ENCODE data around the gene HRAS. TPM values are rescaled to one million over a fixed set of nuclear protein-coding genes. Genes with fewer than 3 reads are reported as not detected.

Gene HRAS
- total and polyA plus RNA-seq, 2 of the 8 experiments (the other 6 are each of a cell fraction or from before 2014, with no cell fraction given) = 44.3 to 54.7 TPM

- Histone ChIP-seq H2BK5ac (ENCODE audit: low read depth, low read length) (no peak overlapping the region), H3K36me3 (ENCODE audit: control insufficient read depth in 2 of 4, insufficient read depth in 4 of 4, low read length in 3 of 4) (peaks cover 0 to 5% (median 2%) of the 10 kb centered on the region in 4 experiments; a peak in 5 of 8 replicates), H2AK5ac (ENCODE audit: low read depth, low read length) (no peak overlapping the region), H3K23ac (ENCODE audit: insufficient read length) (no peak overlapping the region), H4K91ac (replicated peaks; ENCODE audit: insufficient read length, low read length) (peak overlapping the region; percentile 55), H2AFZ (ENCODE audit: low read length) (no peak overlapping the region), H3K79me1 (ENCODE audit: low read depth, low read length) (peaks cover 23% of the 10 kb centered on the region), H2BK15ac (ENCODE audit: low read length) (no peak overlapping the region), H3K27ac (ENCODE audit: low read depth, low read length) (no peak overlapping the region; the same call in 1 of the 2 replicates), H4K20me1 (replicated peaks in 1 of 2; ENCODE audit: control insufficient read depth in 1 of 2, insufficient read depth in 2 of 2, low read length in 2 of 2) (peaks cover 37 to 44% of the 10 kb centered on the region in 2 experiments), H3K9ac (replicated peaks in 1 of 4; ENCODE audit: extremely low read depth in 1 of 4, low read depth in 3 of 4, low read length in 3 of 4) (peak overlapping the region; percentile 73 to 97 (median 92)), H3K27me3 (replicated peaks in 1 of 4; ENCODE audit: control insufficient read depth in 3 of 4, extremely low read depth in 1 of 4, insufficient read depth in 3 of 4, low read length in 3 of 4) (peaks cover 8 to 17% (median 13%) of the 10 kb centered on the region in 4 experiments), H4K5ac (ENCODE audit: insufficient read length, low read depth, low read length) (peak overlapping the region; percentile 44), H3K14ac (ENCODE audit: insufficient read length) (no peak overlapping the region), H3K23me2 (ENCODE audit: low read depth, low read length) (peaks cover 15% of the 10 kb centered on the region), H2BK12ac (ENCODE audit: low read depth, low read length) (no peak overlapping the region), H3K4ac (replicated peaks; ENCODE audit: insufficient read length, low read depth, low read length) (no peak overlapping the region), H3K18ac (ENCODE audit: extremely low read depth, low read length) (no peak overlapping the region), H3K79me2 (ENCODE audit: control insufficient read depth in 1 of 2, insufficient read depth in 2 of 2, low read length in 2 of 2) (peaks cover 38 to 52% of the 10 kb centered on the region in 2 experiments), H2BK120ac (replicated peaks; ENCODE audit: low read depth, low read length) (no peak overlapping the region), H3K4me2 (ENCODE audit: insufficient read depth in 1 of 2, low read depth in 2 of 2, low read length in 2 of 2) (peak overlapping the region; percentile 91 to 99), H3K56ac (replicated peaks; ENCODE audit: insufficient read length, low read depth, low read length) (peak overlapping the region; percentile 59), H3K9me3 (ENCODE audit: insufficient read depth in 2 of 2, low read depth in 1 of 2, low read length in 1 of 2) (no peaks in the 10 kb centered on the region), H3K4me1 (replicated peaks in 1 of 4; ENCODE audit: control insufficient read depth in 3 of 4, insufficient read depth in 4 of 4, low read length in 3 of 4) (peaks cover 4 to 18% (median 11%) of the 10 kb centered on the region in 4 experiments), H4K8ac (ENCODE audit: extremely low read depth, insufficient read depth, low read length) (peak overlapping the region; percentile 62; the same call in 1 of the 2 replicates), H2BK20ac (ENCODE audit: low read length) (no peak overlapping the region), H3K4me3 (ENCODE audit: extremely low read depth in 1 of 4, insufficient read depth in 2 of 4, low read depth in 3 of 4, low read length in 4 of 4) (peak overlapping the region; percentile 87 to 99 (median 88))
- ChIA-PET POLR2A (ENCODE audit: partially characterized antibody) (interaction anchor here (0.9 to 2.6 kb wide), 5 partner anchors 11 to 35 kb away, joined by 3 to 15 read pairs (median 4); no protein-coding TSS in a partner anchor), CTCF (ENCODE audit: partially characterized antibody) (interaction anchor here (0.7 to 2.6 kb wide), 5 partner anchors 13 to 90 kb away, joined by 3 to 11 read pairs (median 5); no protein-coding TSS in a partner anchor)
- DNase-seq (ENCODE audit: low read depth in 1 of 2, low spot score in 2 of 2) (no peak), FAIRE-seq (no peak)
- WGBS, 2 experiments (ENCODE audit: extremely low coverage in 1 of 2, insufficient coverage in 1 of 2, insufficient read length in 1 of 2, insufficient replicate concordance in 2 of 2, low coverage in 1 of 2, low lambda C conversion rate in 2 of 2, missing lambda C conversion rate in 1 of 2) = 17% methylated on average over 36 of the region's 48 CpGs; no CpG with 5 or more reads in 1 of the 2 experiments
- TF ChIP-seq ASH2L (IDR thresholded peaks at IDR 0.05; ENCODE audit: low read length) (peak; percentile 20), CHD1 (IDR thresholded peaks at IDR 0.05; ENCODE audit: low read depth, low read length) (no peak), TAF7 (optimal IDR thresholded peaks at IDR 0.05; ENCODE audit: borderline replicate concordance, low read depth, low read length) (no peak), SAP30 (IDR thresholded peaks at IDR 0.05; ENCODE audit: insufficient read depth, insufficient replicate concordance, low read length) (peak; percentile 49), SIN3A (conservative IDR thresholded peaks at IDR 0.05 in 1 of 2, IDR thresholded peaks at IDR 0.05 in 1 of 2; ENCODE audit: low read depth in 1 of 2, low read length in 2 of 2) (0 out of 4 replicates have a peak, but pooled peaks of 1 of the 2 experiments have one; percentile 19), CREB1 (IDR thresholded peaks at IDR 0.05) (no peak)
These were observed 41.6 kb upstream of the HRAS start for GRCh38 chr11:576811-577610.

Data from H1 (cell line).